RPMI8226 (cell line): Measurements from ENCODE around the gene PHACTR4.
"Not testable (repeated sequence)": the region's sequence is repeated elsewhere in the genome, so short reads cannot be mapped to it uniquely, and the experiment has no call there.

Experiments
- DNase-seq: peaks from one replicate; pipeline ENCODE4 v3.0.0-alpha.2; 2015

PHACTR4 gene

GRCh38 chr1:28373450-28373849 lies 3.9 kb downstream of the PHACTR4 start:
- DNase-seq = not testable (repeated sequence)

GRCh38 chr1:28374297-28374696 lies 4.8 kb downstream of the PHACTR4 start:
- DNase-seq = no peak

- not testable (repeated sequence) for DNase-seq
These were observed 6.1 kb downstream of the PHACTR4 start for GRCh38 chr1:28375598-28375997.

DNA sequence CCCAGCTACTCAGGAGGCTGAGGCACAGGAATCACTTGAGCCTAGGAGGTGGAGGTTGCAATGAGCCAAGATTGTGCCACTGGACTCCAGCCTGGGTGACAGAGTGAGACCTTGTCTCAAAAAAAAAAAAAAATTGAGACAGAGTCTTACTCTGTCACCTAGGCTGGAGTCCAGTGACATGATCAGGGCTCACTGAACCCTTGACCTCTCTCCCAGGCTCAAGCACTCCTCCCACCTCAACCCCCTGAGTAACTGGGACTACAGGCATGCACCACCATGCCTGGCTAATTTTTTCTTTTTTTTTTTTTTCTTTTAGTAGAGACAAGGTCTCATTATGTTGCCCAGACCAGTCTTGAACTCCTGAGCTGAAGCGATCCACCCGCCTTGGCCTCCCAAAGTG lies 6.7 kb downstream of the PHACTR4 start:
- not testable (repeated sequence) for DNase-seq

- no peak for DNase-seq
These were observed 9.4 kb downstream of the PHACTR4 start for GRCh38 chr1:28378906-28379305.

DNA sequence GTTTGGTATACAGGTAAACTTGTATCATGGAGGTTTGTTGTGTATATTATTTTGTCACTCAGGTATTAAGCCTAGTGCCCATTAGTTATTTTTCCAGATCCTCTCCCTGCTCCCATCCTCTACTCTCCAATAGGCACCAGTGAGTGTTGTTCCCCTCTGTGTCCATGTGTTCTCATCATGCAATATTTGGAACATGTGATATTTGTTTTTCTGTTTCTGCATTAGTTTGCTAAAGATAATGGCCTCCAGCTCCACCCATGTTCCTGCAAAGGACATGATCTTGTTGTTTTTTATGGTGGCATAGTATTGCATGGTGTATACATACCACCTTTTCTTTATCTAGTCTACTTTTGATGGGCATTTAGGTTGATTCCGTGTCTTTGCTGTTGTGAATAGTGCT lies 10.9 kb downstream of the PHACTR4 start:
- DNase-seq = no peak

- not testable (repeated sequence) for DNase-seq
These were observed 14.2 kb downstream of the PHACTR4 start for GRCh38 chr1:28383785-28384184.

GRCh38 chr1:28392027-28392652 lies 22.6 kb downstream of the PHACTR4 start:
- no peak for DNase-seq

GRCh38 chr1:28394136-28394535 lies 24.6 kb downstream of the PHACTR4 start:
- DNase-seq = no peak

DNA sequence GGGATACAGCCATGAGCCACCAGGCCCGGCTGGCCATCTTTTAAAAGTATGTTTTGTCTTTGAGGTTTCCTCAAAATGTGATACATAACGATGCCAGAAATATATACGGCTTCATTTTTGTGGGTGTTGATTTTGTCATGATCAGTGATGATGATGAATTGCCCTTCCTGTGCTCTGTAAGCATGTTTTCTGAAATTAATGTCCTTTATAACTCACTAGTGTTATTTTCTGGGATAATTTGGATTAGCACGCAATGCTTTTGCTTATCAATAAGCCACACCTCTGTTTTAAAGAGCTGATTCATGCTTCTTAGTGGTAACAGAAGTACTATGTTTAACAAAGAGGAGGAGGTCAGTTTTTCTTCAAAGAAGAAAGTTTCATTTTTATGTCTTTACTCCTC lies 25.6 kb downstream of the PHACTR4 start:
- no peak for DNase-seq

- no peak for DNase-seq
These were observed 32.2 kb downstream of the PHACTR4 start for GRCh38 chr1:28401760-28402159.

- no peak for DNase-seq
These were observed 39.5 kb downstream of the PHACTR4 start for GRCh38 chr1:28409090-28409489.

DNA sequence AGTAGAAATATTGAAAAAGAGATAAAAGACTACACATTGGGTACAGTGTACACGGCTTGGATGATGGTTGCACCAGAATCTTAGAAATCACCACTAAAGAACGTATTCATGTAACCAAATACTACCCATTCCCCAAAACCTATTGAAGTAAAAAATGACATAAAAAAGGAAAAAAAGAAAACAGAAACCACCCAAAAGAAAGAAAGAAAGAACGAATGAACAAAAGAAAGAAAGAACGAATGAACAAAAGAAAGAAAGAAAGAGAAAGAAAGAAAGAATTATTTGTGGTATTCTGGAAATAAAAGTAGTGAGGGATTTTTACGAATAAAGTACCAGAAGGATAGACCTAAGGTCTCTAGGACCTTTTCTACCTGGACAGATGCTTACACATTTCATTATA lies 42.1 kb downstream of the PHACTR4 start:
- no peak for DNase-seq

DNA sequence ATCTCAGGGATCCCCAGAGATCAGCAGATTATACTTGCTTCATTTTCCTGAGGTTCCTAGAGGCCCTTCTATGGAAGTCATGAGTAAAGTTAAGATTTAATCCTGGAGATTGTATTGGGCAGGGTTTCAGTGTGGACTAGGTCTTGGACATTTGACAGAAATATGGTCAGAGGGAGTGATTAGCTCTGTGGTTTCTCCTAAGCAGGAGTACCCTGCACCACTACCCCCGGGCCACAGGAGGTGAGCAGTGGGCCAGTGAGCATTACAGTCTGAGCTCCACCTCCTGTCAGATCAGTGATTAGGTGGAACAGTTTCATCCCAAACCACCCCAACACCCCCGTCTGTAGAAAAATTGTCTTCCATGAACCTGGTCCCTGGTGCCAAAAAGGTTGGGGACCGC lies 43.2 kb downstream of the PHACTR4 start:
- DNase-seq = no peak

- DNase-seq = no peak
These were observed 47.1 kb downstream of the PHACTR4 start for GRCh38 chr1:28416509-28417194.

DNA sequence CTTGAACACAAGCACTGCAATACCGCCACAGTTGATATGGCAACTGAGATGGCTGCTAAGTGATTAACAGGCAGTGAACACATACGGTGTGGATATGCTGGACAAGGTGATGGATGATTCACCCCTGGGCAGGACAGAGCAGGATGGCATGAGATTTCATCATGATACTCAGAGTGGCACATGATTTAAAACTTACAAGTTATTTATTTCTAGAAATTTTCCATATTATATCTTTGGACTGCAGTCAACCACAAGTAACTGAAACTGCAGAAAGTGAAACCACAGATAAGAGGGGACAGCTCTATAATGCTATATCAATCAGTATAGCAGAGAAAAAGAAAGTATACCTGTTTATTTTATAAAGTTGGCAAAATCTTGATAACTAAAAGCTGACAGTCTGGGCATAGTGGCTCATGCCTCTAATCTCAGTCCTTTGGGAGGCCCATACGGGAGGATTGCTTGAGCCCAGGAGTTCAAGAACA lies 47.9 kb downstream of the PHACTR4 start:
- DNase-seq = peak; percentile 27

DNA sequence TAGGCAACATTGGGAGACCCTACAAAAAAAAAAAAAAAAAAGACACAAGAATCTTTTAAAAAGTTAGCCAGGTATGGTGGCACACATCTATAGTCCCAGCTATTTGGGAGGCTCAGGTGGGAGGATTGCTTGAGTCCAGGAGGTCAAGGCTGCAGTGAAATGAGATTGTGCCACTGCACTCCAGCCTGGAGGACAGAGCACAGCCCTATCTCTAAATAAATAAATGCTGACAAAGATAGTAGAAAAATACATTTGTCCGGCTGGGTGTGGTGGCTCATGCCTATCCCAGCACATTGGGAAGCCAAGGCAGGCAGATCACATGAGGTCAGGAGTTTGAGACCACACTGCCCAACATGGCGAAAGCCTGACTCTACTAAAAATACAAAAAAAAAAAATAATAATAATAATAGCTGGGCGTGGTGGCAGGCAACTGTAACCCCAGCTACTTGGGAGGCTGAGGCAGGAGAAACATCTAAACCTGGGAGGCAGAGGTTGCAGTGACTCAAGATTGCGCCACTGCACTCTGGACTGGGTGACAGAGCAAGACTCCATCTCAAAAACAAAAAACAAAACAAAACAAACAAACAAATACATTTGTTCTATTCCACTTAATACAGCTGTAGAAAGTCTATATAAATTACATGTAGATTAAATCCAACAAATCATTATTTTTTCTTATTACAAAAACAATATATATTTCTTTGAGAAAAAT lies 48.5 kb downstream of the PHACTR4 start:
- no peak for DNase-seq

DNA sequence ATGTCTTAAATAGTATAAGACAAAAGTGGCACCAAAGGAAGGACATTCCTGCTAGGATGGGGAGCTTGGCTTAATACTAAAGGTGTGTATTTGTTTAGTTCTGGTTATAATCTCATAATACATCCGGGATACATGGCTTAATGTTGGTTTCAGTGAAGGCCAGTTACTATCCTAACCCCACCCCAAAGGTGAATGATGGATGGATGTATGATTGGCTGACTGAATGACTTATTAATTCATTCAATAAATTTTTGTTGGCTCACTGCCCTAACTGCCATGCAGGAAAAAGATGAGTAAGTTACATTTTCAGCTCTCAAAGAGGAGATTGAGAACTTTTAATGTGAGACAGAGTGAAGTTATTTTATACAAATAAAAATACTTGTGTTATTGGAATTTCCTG lies 52.2 kb downstream of the PHACTR4 start:
- no peak for DNase-seq

- DNase-seq = no peak
These were observed 57.3 kb downstream of the PHACTR4 start for GRCh38 chr1:28426831-28427230.

DNA sequence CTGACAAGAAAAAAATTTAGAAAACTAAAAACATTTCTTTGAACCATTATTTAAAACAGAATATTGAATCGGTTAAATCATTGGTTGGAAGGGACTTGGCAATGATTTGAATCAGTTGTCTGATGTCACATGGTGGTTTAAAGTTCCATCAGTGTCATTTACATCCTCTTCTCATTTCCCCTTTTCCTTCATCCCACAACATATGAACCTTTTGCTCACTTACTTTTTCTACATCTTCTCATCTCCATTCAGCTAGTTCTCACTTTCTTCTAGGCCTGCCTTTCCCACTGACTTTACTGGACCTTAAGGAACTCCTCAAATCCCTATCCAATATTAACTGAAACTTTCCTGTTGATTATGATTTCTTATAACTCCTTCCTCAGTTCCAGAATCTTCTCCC lies 58.5 kb downstream of the PHACTR4 start:
- no peak for DNase-seq

GRCh38 chr1:28428990-28429520 lies 59.5 kb downstream of the PHACTR4 start:
- DNase-seq = no peak

- DNase-seq = peak; percentile 23
These were observed 66.8 kb downstream of the PHACTR4 start for GRCh38 chr1:28436211-28436769.

DNA sequence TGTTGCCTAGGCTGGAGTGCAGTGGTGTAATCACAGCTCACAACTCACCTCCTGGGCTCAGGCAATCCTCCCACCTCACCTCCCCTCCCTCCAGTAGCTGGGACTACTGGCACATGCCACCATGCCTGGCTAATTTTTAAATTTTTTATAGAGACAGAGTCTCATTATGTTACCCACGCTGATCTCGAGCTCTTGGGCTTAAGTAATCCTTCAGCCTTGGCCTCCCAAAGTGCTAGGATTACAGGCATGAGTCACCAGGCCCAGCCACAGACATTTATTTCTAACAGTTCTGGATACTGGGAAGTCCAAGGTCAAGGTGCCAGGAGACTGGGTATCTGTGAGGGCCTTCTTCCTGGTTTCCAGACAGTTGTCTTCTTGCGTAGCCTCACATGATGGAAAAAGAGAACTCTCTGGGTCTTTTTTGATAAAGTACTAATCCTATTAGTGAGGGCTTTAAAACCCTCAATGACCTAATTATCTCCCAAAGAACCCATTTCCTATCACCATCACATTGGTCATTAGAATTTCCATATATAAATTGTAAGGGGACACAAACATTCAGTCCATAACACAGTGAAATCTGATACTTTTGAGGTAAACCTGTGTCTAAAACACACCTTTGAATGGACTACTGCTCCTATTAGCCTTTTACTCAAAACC lies 67.9 kb downstream of the PHACTR4 start:
- DNase-seq = no peak
